ENCODE measurements around the gene MKLN1.
"Not testable (repeated sequence)": the region's sequence is repeated elsewhere in the genome, so short reads cannot be mapped to it uniquely, and the experiment has no call there.

The MKLN1 gene

DNA sequence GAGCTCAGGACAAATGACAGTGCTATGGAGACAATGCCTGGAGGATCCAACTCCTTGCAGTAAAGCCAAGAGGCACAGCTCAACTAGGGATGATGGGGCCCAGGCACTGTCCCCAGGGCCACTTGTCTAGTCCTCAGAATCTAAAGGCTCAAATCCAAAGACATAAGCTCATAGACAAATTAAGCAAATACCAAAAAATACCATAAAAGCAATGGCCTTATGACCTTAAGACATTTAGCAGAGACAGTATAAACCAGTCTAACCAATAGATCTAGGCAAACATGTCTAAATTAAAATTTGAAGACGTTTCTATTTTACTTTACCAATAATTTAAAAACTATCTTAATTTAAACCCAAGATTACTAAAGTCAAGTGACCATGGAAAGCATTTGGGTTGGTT lies 14.8 kb upstream of the MKLN1 start:
- no peak for DNase-seq (ENCODE audit: low read depth)

DNA sequence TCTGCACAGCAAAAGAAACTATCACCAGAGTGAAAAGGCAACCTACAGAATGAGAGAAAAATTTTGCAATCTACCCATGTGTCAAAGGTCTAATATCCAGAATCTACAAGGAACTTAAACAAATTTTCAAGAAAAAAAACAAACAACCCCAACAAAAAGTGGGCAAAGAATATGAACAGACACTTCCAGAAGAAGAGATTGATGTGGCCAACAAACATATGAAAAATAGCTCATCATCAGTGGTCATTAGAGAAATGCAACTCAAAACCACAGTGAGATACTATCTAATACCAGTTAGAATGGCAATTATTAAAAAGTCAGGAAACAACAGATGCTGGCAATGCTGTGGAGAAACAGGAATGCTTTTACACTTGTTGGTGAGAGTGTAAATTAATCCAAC lies 7.1 kb upstream of the MKLN1 start:
- DNase-seq (ENCODE audit: low read depth): no peak

DNA sequence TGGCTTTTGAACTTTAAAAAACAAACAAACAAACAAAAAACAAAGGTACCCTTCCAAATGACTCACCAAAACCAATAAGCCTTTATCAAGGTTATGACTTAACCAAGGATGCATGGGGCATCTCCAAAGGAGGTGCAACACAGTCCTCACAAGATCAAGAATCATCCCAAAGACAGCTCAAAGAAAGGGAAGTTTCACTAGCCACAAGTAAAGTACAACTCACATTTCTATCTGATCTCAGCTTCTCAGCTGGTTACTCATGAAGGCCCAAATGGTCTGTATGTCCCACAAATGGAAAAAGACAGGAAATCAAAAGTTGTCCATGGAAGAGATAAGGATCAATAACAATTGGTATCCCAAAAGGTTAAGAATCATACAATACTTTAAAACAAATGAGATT lies 6.0 kb upstream of the MKLN1 start:
- DNase-seq (ENCODE audit: low read depth): no peak

DNA sequence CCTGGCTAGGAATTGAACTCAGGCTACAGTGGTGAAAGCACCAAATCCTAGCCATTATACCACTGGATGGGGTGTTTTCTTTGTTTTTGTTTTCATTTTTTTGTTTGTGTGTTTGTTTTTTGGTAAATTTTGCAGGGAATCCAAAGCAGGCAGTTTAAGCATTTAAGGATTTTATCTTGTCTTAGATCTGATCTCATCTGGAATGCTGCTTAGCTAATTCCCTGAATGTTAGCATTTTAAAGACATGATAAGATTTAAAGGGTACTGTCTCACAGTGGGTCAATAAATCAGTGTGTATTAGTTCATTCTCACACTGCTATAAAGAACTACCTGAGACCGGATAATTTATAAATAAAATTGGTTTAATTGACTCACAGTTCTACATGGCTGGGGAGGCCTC lies 5.6 kb upstream of the MKLN1 start:
- DNase-seq (ENCODE audit: low read depth): no peak

DNA sequence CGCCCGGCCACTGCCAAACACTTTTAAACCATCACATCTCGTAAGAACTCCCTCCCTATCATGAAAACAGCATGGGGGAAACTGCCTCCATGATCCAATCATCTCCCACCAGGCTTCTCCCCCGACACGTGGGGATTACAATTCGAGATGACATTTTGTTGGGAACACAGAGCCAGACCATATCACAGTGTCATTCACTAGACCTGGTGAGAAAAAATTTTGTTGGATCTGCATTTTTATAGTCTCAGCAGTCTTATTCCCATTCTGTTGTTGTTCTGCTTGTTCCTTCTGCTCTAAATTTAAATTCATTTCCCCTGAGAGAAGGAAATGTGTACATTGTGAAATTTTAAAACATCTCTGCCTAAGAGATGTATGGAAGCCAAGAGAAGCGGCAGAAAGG lies 4.8 kb upstream of the MKLN1 start:
- DNase-seq (ENCODE audit: low read depth): no peak

DNA sequence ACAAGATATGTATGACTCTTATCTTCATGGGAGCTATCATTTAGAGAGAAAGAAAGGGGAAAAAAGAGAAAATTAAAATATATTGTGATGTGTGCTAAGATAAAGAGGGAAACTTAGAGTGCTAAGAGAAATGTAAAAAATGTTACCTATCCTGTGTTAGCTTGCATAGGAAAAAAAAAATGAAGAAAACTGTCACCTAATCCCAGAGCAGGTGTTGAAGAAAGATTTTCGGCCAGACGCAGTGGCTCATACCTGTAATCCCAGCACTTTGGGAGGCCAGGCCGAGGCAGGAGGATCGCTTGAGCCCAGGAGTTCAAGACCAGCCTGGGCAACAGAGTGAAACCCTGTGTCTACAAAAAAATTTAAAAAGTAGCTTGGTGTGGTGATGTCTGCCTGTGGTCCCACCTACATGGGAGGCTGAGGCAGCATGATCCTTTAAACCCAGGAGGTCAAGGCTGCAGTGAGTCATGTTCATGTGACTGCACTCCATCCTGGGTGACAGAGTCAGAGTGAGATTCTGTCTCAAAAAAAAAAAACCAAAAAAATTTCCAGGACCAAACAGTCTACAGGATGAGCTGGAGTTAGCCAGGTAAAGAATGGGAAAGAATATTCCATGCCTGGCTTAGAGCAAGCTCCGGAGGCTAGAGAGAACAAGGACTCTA lies 2.4 kb upstream of the MKLN1 start:
- no peak for DNase-seq (ENCODE audit: low read depth)

DNA sequence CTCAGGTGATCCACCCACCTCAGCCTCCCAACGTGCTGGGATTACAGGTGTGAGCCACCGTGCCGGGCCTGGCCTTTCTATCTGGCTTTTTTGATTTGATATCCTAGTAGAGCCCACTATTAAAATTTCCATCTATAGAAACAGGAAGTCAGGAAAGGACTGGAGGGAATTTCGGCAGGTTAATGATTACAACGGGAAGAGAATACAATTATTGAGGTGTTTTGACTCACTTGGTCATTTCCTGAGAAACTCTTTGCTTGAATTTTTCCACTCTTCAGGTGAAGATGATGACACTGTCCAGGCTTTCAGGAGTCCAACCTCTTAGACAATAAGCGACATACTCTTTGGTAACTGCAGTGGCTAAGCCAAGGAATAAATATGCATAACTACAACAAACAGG lies 1.1 kb upstream of the MKLN1 start:
- DNase-seq (ENCODE audit: low read depth): no peak

DNA sequence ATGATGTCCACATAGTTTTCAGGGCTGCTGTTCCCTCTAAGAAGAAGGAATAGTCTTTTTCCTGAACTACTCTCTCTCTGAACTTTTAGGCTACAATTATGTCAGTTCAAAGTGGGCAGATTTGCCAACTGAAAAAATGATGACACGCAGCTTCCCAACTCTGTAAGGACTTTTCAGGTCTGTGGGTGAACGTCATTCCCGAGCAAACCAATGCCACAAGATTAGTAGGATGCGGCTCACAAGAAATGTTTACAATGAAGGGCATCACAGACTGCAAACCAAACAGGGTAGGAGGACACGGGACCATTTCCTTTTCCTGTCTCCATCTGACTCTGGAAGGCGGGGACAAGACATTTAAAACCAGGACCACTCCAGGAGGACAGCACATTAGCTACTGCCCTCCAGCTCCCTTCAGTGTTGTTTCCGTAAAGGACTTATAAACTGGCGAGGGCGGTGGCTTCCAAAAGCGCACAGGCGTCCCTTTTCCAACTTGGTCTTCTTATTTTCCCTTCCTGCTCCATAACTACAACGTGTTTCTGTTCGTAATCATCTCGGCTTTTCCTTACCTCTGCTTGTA lies 539 bp upstream of the MKLN1 start:
- DNase-seq (ENCODE audit: low read depth): no peak

DNA sequence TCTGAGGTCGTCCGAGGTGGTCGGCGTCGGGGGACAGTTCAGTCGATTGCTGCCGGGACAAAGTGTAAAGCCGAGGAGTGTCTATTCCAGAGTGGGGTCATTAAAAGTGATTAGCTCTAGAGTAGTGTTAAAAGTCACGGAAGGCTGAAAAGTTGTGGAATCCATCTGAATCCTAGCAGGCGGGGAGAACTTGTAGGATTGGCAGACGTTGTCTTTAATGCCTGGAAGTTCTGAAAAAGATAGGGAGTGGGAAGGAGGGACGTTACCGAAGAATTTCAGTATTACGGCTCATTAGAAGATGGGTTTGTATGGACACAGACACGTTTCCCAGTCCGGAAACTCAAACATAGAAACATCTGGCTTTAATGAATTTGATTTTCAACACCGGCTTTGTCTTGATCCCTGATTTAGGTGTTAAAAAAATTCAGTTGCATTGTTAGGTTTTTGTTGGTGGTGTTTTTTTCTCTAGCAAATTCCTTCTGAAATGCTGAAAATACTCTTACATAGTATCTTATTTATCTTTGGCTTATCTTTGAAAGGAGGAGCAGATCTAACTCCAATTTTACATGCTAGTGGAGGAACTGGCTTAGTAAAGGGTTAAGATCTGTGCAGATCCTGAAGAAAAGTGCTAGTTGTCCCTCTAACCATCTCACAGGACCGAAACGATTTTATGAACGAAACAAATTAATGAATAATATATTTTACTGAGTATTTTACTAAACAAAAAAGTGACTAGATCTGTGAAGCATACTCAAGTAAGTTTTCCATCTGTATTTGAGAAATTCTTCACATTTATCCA lies 900 bp downstream of the MKLN1 start:
- no peak for DNase-seq (ENCODE audit: low read depth)

DNA sequence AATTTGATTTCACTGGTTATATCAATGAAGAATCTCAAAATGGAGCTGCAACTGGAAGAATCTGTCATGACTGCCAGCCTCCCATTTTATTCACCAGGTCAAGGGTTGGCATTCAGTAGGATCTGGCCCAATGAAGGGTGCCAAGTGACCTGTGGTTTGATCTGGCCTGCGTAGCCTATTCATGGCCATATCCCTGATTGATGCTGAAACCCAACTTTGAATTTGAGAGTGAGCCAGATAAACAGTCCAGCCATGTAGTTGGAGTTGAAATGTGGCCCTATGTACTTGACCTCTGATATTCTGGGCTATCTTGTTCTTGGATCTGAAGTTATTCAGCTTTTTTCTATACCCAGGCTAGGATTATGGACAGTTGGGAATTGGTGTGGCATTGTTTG lies 1.5 kb downstream of the MKLN1 start:
- no peak for DNase-seq (ENCODE audit: low read depth)

DNA sequence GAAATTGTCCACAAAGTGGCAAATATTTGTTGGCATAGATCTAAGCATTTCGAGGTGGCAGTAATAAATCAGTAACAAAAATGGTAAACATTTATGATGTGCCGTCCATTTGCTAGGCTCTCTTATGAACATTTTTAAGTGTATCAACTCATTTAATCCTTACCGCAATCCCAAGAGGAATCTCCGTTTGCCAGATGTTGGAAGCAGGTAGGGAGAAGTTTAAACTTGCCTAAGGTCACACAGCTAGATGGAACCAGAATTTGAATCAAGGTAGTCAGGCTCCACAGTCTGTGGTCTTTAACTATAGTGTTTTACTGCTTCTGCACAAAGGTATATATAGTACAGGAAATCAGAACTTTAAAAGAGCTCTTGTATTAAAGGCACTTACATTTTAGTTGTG lies 2.6 kb downstream of the MKLN1 start:
- DNase-seq (ENCODE audit: low read depth): no peak

DNA sequence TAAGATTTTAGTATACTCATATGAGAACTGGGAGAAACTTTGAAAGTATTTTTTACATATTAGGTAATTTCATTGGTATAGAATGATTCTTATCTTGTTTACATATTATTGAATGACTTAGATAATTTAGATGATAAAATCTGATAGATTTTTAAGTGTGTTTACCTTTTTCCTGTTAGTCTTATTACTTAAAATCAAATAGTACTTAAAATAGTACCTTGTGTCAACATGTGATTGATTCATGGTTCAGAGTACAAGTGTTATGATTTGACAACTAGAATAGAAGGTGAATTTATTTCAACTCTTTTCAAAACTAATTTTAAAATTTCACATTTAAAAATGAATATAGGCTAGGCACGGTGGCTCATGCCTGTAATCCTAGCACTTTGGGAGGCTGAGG lies 4.1 kb downstream of the MKLN1 start:
- DNase-seq (ENCODE audit: low read depth): no peak

DNA sequence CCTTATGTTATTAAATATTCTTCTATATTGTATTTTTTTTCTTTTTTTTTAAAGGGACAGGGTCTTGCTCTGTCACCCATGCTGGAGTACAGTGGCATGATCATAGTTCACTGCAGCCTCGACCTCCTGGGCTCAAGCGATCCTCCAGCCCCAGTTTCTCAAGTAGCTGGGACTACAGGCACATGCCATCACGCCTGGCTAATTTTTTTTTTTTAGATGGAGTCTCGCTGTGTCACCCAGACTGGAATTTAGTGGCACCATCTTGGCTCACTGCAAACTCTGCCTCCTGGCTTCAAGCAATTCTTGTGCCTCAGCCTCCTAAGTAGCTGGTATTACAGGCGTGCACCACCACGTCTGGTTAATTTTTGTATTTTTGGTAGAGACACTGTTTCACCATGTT lies 5.1 kb downstream of the MKLN1 start:
- not testable (repeated sequence) for DNase-seq (ENCODE audit: low read depth)

DNA sequence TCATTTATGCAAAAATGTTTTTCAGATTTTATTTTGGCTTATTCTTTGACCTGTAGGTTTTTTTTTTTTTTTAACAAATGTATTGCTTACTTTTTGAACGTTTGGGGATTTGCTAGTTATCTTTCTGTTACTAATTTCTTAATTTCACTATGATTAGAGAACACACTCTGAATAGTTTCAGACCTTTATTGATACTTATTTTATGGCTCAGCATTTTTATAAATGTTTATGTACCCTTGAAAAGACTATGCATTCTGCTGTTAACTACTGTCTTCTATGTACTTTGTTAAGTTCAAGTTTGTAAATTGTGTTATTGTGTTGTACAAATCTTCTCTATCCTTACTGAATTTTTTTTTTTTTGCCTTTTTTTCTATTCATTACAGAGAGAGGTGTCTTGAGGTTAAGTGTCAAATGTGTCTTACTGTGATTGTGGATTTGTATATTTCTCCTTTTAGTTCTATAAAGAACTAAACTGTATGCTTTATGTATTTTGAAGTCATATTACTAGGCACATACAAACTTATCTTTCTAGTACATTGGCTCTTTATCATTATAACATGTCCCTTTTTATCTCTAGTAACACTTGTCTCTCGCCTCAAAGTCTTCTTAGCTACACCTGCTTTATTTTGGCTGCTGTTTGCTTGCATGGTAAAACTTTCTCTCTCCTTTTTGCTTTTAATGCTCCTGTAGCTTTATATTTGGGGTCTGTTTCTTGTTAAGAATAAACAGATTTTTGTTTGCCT lies 8.1 kb downstream of the MKLN1 start:
- DNase-seq (ENCODE audit: low read depth): no peak

DNA sequence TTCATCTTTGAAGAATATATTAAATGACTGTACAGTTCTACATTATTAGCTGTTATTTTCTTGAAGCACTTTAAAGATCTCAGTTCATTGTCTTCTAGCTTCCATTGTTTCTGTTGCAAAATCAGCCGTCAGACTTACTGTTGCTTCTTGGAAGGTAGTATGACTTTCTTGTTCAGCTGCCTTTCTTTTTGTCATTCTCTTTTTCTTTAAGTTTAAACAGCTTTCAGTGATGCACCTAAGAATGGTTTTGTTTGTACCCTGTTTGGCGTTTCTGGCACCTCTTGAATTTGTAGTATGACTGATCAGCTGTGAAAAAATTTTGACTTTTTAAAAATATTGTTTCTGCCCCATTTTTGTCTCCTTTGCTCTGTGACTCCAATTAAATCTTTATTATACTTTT lies 9.3 kb downstream of the MKLN1 start:
- DNase-seq (ENCODE audit: low read depth): no peak

DNA sequence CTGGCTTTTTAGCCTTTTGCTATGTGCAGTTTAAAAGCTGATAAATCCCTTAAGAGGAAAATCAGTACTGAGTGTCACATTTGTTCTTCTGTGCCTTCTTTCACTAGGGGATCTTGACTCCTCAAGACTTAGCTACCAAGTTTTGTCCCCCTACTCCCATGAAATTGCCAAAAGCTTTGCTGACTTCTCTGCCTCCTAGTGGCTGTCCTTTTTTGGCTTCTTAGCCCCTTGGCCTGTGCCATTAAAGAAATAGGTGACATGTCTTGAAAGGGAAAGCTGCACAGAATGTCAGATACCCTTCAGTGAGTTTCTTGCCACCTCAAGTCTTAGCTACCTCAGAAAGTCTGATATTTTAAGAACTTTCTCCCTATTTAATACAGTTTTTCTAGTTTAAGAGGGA lies 10.5 kb downstream of the MKLN1 start:
- DNase-seq (ENCODE audit: low read depth): no peak

DNA sequence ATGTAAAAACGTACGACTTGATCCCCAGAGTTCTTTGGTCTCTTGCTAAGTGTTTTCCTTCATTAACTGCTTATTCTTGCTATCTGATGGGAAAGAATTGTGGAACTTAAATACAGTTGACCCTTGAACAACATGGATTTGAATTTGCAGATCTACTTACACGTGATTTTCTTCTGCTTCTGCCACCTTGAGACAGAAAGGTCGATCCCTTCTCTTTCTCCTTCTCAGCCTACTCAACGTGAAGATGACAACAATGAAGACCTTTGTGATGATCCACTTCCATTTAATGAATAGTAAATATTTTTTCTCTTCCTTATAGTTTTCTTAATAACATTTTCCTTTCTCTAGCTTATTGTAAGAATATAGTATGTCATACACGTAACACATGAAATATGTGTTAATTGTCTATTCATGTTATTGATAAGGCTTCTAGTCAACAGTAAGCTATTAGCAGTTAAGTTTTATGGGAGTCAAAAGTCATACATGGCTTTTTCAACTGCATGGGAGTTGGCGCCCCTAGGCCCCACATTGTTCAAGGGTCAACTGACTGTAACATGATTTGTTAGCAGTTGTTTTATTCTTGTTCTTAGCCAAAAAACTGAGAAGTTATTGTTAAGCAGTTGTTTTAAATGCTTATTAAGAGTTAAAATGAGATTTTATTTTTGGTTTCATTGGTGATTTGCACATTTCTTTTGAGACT lies 11.2 kb downstream of the MKLN1 start:
- no peak for DNase-seq (ENCODE audit: low read depth)

DNA sequence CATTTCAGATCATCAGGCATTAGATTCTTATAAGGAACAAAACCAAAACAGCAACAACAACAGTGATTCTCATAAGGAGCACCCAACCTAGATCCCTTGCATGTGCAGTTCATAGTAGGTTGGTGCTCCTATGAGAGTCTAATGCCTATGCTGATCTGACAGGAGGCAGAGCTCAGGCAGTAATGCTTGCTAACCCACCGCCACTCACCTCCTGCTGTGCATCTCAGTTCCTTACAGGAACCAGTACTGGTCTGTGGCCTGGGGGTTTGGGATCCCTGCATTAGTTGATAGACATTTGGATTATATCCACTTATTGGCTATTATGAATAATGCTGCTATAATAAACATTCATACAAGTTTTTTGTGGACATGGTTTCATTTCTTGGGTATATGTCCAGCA lies 14.0 kb downstream of the MKLN1 start:
- no peak for DNase-seq (ENCODE audit: low read depth)

DNA sequence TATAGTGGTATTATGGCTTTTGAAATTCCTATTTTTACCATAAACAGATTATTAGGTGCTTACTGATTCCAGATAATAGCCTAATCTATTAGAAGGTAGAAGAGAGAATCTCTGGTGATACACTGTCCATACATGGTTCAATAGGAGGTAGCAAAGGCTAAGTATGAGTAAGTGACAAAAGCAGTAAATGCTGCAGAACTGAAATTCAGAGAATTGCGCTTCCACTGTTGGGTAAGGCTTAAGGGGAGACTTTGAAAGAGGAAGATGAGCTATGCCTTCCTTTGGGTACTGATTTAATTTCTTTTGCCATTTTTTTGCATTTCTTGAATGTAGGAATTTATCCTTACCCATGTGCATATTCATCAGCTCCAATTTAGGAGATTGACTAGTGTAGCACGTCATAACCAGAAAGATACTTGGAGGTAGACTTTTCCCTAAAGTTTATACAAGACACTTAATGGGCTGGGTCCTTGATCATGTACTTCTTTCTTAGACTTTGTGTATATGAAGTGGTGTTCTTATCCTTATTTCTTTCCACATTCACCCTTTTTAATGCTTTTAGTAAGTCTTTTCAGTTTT lies 15.3 kb downstream of the MKLN1 start:
- DNase-seq (ENCODE audit: low read depth): no peak

DNA sequence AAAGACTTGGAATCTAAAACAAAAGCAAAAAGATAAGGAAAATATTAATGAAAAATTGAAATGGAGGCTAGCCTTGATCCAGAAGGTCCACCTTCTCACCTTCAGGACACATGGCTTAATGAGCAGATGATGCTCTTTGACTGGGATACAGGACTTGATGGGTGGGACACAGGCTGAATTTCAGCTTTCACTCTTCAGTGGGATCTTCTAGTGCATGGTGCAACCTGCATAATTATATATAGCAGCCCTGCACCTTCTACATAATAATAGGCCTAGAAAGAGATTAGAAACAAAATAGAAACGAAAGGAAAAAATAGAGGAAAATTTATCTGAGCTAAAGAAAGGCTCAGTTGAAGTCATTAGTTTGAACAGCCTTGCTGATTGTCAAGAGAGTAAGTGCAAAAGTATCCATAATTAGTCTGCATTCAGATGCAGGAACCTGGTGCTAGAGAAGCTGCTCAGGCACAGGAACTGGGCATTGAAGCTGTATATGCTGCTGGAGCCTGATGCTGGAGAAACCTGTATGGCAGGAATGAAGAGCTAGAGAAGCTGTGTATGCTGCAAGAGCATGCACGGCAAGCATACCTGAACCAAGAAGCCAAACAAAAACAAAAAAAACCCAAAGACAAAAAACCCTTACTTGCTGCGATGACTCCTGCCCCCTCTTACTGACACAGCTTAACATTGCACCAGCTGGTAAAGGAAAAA lies 19.4 kb downstream of the MKLN1 start:
- DNase-seq (ENCODE audit: low read depth): no peak

DNA sequence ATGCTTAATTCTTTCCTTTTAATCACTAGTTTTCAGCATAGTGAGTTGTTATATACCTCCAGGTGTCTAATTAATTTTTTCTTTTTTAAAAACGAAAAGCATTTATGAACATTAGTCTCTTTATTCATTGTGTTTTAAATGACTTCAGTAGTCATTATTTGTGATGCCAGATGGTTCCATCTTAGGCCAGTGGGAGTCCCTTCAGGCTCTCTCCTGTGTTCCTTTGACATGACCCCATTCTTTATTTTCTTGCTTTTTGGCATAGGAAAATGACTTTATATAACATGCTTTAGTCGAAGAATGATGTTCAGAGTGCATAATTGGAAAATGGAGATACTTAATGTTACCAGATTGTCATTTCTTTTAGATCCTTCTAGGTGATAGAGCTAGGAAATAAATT lies 24.4 kb downstream of the MKLN1 start:
- DNase-seq (ENCODE audit: low read depth): no peak

All from activated T-helper 1 cell treated with Interleukin-2 at 50 U/mL for 16 hours (primary cell).